ENCODE results near the gene TACO1. TPM values are rescaled to one million over a fixed set of nuclear protein-coding genes. Genes with fewer than 3 reads are reported as not detected.

The TACO1 gene
- total and polyA plus RNA-seq, 2 of the 8 experiments (the other 6 are each of a cell fraction or from before 2014, with no cell fraction given): 19.1 to 23.6 TPM

GRCh38 chr17:63596856-63597586 is 3.7 kb upstream of the TACO1 start:
- Histone ChIP-seq H3K4me3 (ENCODE audit: extremely low read depth in 1 of 4, insufficient read depth in 2 of 4, low read depth in 3 of 4, low read length in 4 of 4) (no peak overlapping the region), H4K5ac (ENCODE audit: insufficient read length, low read depth, low read length) (no peak overlapping the region), H3K27ac (ENCODE audit: low read depth, low read length) (no peak overlapping the region), H2BK15ac (ENCODE audit: low read length) (no peak overlapping the region), H4K20me1 (replicated peaks in 1 of 2; ENCODE audit: control insufficient read depth in 1 of 2, insufficient read depth in 2 of 2, low read length in 2 of 2) (no peaks in the 10 kb centered on the region), H2AFZ (ENCODE audit: low read length) (no peak overlapping the region), H3K4me2 (ENCODE audit: insufficient read depth in 1 of 2, low read depth in 2 of 2, low read length in 2 of 2) (no peak overlapping the region), H2BK20ac (ENCODE audit: low read length) (no peak overlapping the region), H2BK5ac (ENCODE audit: low read depth, low read length) (no peak overlapping the region), H3K18ac (ENCODE audit: extremely low read depth, low read length) (no peak overlapping the region), H3K14ac (ENCODE audit: insufficient read length) (no peak overlapping the region), H3K56ac (replicated peaks; ENCODE audit: insufficient read length, low read depth, low read length) (no peak overlapping the region), H3K4me1 (replicated peaks in 1 of 4; ENCODE audit: control insufficient read depth in 3 of 4, insufficient read depth in 4 of 4, low read length in 3 of 4) (peaks cover 0 to 3% (median 3%) of the 10 kb centered on the region in 4 experiments; a peak in 4 of 7 replicates), H3K23me2 (ENCODE audit: low read depth, low read length) (peaks cover 5% of the 10 kb centered on the region), H3K79me2 (ENCODE audit: control insufficient read depth in 1 of 2, insufficient read depth in 2 of 2, low read length in 2 of 2) (no peaks in the 10 kb centered on the region), H3K4ac (replicated peaks; ENCODE audit: insufficient read length, low read depth, low read length) (no peak overlapping the region), H2AK5ac (ENCODE audit: low read depth, low read length) (no peak overlapping the region), H2BK12ac (ENCODE audit: low read depth, low read length) (no peak overlapping the region), H3K79me1 (ENCODE audit: low read depth, low read length) (no peaks in the 10 kb centered on the region; the same call in 1 of the 2 replicates), H3K36me3 (ENCODE audit: control insufficient read depth in 2 of 4, insufficient read depth in 4 of 4, low read length in 3 of 4) (no peaks in the 10 kb centered on the region; a peak in 1 of 8 replicates), H4K91ac (replicated peaks; ENCODE audit: insufficient read length, low read length) (no peak overlapping the region), H3K23ac (ENCODE audit: insufficient read length) (no peak overlapping the region), H3K9me3 (ENCODE audit: insufficient read depth in 2 of 2, low read depth in 1 of 2, low read length in 1 of 2) (no peaks in the 10 kb centered on the region), H3K9ac (replicated peaks in 1 of 4; ENCODE audit: extremely low read depth in 1 of 4, low read depth in 3 of 4, low read length in 3 of 4) (no peak overlapping the region), H3K27me3 (replicated peaks in 1 of 4; ENCODE audit: control insufficient read depth in 3 of 4, extremely low read depth in 1 of 4, insufficient read depth in 3 of 4, low read length in 3 of 4) (no peaks in the 10 kb centered on the region), H4K8ac (ENCODE audit: extremely low read depth, insufficient read depth, low read length) (no peak overlapping the region), H2BK120ac (replicated peaks; ENCODE audit: low read depth, low read length) (no peak overlapping the region)
- ChIA-PET POLR2A (ENCODE audit: partially characterized antibody) (interaction anchor here (1.0 to 2.2 kb wide), 6 partner anchors 12 to 97 kb away, joined by 3 to 6 read pairs (median 4); partner anchors contain the start of gene MAP3K3), CTCF (ENCODE audit: partially characterized antibody) (interaction anchor here (0.7 to 1.8 kb wide), 5 partner anchors 15 to 119 kb away, joined by 3 to 7 read pairs (median 3); no protein-coding TSS in a partner anchor)
- TF ChIP-seq POLR2AphosphoS5 (IDR thresholded peaks at IDR 0.05; ENCODE audit: low read depth, low read length) (no peak), NRF1 (IDR thresholded peaks at IDR 0.05; ENCODE audit: low read depth, low read length) (no peak), CHD1 (IDR thresholded peaks at IDR 0.05; ENCODE audit: low read depth, low read length) (no peak), PHF8 (conservative IDR thresholded peaks at IDR 0.05; ENCODE audit: low read depth, low read length) (no peak), KDM1A (IDR thresholded peaks at IDR 0.05; ENCODE audit: borderline replicate concordance, low read length) (no peak), SRF (IDR thresholded peaks at IDR 0.05; ENCODE audit: low read depth, low read length) (no peak), CEBPB (IDR thresholded peaks at IDR 0.05; ENCODE audit: low read depth, low read length) (no peak), HDAC2 (IDR thresholded peaks at IDR 0.05; ENCODE audit: borderline replicate concordance in 1 of 2, low read depth in 2 of 2, low read length in 2 of 2) (no peak)
- TF ChIP-seq, protein P1, sequence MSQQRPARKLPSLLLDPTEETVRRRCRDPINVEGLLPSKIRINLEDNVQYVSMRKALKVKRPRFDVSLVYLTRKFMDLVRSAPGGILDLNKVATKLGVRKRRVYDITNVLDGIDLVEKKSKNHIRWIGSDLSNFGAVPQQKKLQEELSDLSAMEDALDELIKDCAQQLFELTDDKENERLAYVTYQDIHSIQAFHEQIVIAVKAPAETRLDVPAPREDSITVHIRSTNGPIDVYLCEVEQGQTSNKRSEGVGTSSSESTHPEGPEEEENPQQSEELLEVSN (IDR thresholded peaks at IDR 0.05): no peak
- DNase-seq (ENCODE audit: low read depth in 1 of 2, low spot score in 2 of 2) (no peak), FAIRE-seq (no peak)
- whole genome bisulfite sequencing, 2 experiments (ENCODE audit: extremely low coverage in 1 of 2, insufficient coverage in 1 of 2, insufficient read length in 1 of 2, insufficient replicate concordance in 2 of 2, low coverage in 1 of 2, low lambda C conversion rate in 2 of 2, missing lambda C conversion rate in 1 of 2): 84% methylated on average over 6 of the region's 6 CpGs; no CpG with 5 or more reads in 1 of the 2 experiments
